Duodenal mucosa (tissue), 2 donors: ENCODE measurements around the gene CRAT.
A peak's percentile ranks its signal among the peaks of the same experiment; 100 is the strongest.

Experiments
- H3K27ac ChIP-seq: one replicate; pipeline ENCODE4 v1.7.0; 2013; ENCODE audit warnings: low read depth, low read length
- H3K27me3 ChIP-seq, 2 donors: one replicate each; pipeline ENCODE4 v1.7.0; 2013; ENCODE audit warnings: low read length in 2 of 2, control low read depth in 1 of 2; ENCODE audit not compliant: insufficient read depth in 2 of 2, control insufficient read depth in 1 of 2
- H3K36me3 ChIP-seq, 2 donors: one replicate each; pipeline ENCODE4 v1.7.0; 2013; ENCODE audit warnings: low read length in 2 of 2, control low read depth in 1 of 2; ENCODE audit not compliant: insufficient read depth in 2 of 2, control insufficient read depth in 1 of 2
- H3K4me1 ChIP-seq, 2 donors: one replicate each; pipeline ENCODE4 v1.7.0; 2013; ENCODE audit warnings: low read length in 2 of 2, control low read depth in 1 of 2; ENCODE audit not compliant: insufficient read depth in 2 of 2, control insufficient read depth in 1 of 2
- H3K4me3 ChIP-seq, 2 donors: one replicate each; pipeline ENCODE4 v1.7.0; 2013; ENCODE audit warnings: low read length in 2 of 2, low read depth in 1 of 2
- H3K9ac ChIP-seq, 2 donors: one replicate each; pipeline ENCODE4 v1.7.0; 2013; ENCODE audit warnings: low read length in 2 of 2, low read depth in 1 of 2
- H3K9me3 ChIP-seq, 2 donors: one replicate each; pipeline ENCODE4 v1.7.0; 2013; ENCODE audit warnings: low read length in 2 of 2, control low read depth in 1 of 2; ENCODE audit not compliant: control insufficient read depth in 1 of 2

Gene CRAT

DNA sequence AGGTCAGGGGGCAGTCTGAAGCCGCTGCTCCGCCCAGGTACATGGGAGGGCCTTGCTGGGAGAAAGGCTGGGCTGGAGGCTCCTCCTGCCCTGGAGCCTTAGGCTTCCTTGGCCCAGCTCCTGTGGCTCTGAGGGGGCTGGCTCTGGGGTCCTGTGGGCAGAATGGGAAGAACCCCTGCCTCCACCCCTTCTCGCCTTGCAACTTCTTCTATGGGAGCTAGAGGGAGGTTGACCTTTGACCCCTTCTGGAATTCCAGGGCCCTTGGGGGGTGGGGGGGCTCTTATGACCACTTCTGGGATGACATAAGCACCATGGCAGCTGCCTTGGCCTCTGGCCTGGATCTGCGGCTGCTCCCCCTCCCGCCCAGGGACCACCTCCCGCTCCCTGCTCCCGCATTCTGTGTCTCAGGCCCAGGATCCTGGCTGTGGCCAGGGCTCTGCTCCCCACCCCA, 35.3 kb upstream of the CRAT start:
- Histone ChIP-seq H3K27me3 (no peaks in the 10 kb centered on the region), H3K9ac (peak overlapping the region in 1 of 2 donors; percentile 45), H3K9me3 (no peaks in the 10 kb centered on the region), H3K4me3 (no peak overlapping the region), H3K27ac (peak overlapping the region; percentile 63), H3K36me3 (peaks cover 15 to 22% of the 10 kb centered on the region in 2 donors), H3K4me1 (peaks cover 32 to 46% of the 10 kb centered on the region in 2 donors)

- peak overlapping the region; percentile 63 for H3K27ac ChIP-seq
- H3K27me3 ChIP-seq, result no peaks in the 10 kb centered on the region
- H3K36me3 ChIP-seq, result peaks cover 15 to 21% of the 10 kb centered on the region in 2 donors
- no peaks in the 10 kb centered on the region for H3K9me3 ChIP-seq
- no peak overlapping the region for H3K4me3 ChIP-seq
- H3K4me1 ChIP-seq, result peaks cover 37 to 50% of the 10 kb centered on the region in 2 donors
- peak overlapping the region in 1 of 2 donors; percentile 37 for H3K9ac ChIP-seq
Measured at GRCh38 chr9:129145316-129145715, 34.7 kb upstream of the CRAT start.

GRCh38 chr9:129143031-129143927, 32.7 kb upstream of the CRAT start:
- no peaks in the 10 kb centered on the region for H3K9me3 ChIP-seq
- H3K36me3 ChIP-seq, result peaks cover 3 to 14% of the 10 kb centered on the region in 2 donors
- H3K4me3 ChIP-seq, result no peak overlapping the region
- peak overlapping the region in 1 of 2 donors; percentile 28 for H3K9ac ChIP-seq
- peaks cover 46 to 67% of the 10 kb centered on the region in 2 donors for H3K4me1 ChIP-seq
- H3K27ac ChIP-seq, result peak overlapping the region; percentile 69
- no peaks in the 10 kb centered on the region for H3K27me3 ChIP-seq

GRCh38 chr9:129142138-129142935, 31.7 kb upstream of the CRAT start:
- Histone ChIP-seq H3K4me3 (no peak overlapping the region), H3K27me3 (no peaks in the 10 kb centered on the region), H3K36me3 (peaks cover 6 to 19% of the 10 kb centered on the region in 2 donors), H3K4me1 (peaks cover 46 to 71% of the 10 kb centered on the region in 2 donors), H3K9ac (peak overlapping the region in 1 of 2 donors; percentile 28), H3K27ac (peak overlapping the region; percentile 48), H3K9me3 (no peaks in the 10 kb centered on the region)

- Histone ChIP-seq H3K4me1 (peaks cover 46 to 67% of the 10 kb centered on the region in 2 donors), H3K9me3 (no peaks in the 10 kb centered on the region), H3K4me3 (peak overlapping the region; percentile 8 to 41), H3K36me3 (peaks cover 15 to 29% of the 10 kb centered on the region in 2 donors), H3K9ac (peak overlapping the region; percentile 64 to 98), H3K27me3 (no peaks in the 10 kb centered on the region), H3K27ac (peak overlapping the region; percentile 100)
Measured at GRCh38 chr9:129141066-129142041, 30.8 kb upstream of the CRAT start.

GRCh38 chr9:129140397-129141065, 29.9 kb upstream of the CRAT start:
- Histone ChIP-seq H3K9me3 (no peaks in the 10 kb centered on the region), H3K27me3 (no peaks in the 10 kb centered on the region), H3K4me3 (peak overlapping the region; percentile 63 to 65), H3K9ac (peak overlapping the region; percentile 91 to 98), H3K27ac (peak overlapping the region; percentile 100), H3K36me3 (peaks cover 16 to 34% of the 10 kb centered on the region in 2 donors), H3K4me1 (peaks cover 40 to 61% of the 10 kb centered on the region in 2 donors)

- Histone ChIP-seq H3K4me3 (peak overlapping the region; percentile 63 to 65), H3K27ac (peak overlapping the region; percentile 100), H3K27me3 (no peaks in the 10 kb centered on the region), H3K9ac (peak overlapping the region; percentile 91 to 98), H3K9me3 (no peaks in the 10 kb centered on the region), H3K36me3 (peaks cover 16 to 38% of the 10 kb centered on the region in 2 donors), H3K4me1 (peaks cover 36 to 56% of the 10 kb centered on the region in 2 donors)
Measured at GRCh38 chr9:129139993-129140396, 29.4 kb upstream of the CRAT start.

DNA sequence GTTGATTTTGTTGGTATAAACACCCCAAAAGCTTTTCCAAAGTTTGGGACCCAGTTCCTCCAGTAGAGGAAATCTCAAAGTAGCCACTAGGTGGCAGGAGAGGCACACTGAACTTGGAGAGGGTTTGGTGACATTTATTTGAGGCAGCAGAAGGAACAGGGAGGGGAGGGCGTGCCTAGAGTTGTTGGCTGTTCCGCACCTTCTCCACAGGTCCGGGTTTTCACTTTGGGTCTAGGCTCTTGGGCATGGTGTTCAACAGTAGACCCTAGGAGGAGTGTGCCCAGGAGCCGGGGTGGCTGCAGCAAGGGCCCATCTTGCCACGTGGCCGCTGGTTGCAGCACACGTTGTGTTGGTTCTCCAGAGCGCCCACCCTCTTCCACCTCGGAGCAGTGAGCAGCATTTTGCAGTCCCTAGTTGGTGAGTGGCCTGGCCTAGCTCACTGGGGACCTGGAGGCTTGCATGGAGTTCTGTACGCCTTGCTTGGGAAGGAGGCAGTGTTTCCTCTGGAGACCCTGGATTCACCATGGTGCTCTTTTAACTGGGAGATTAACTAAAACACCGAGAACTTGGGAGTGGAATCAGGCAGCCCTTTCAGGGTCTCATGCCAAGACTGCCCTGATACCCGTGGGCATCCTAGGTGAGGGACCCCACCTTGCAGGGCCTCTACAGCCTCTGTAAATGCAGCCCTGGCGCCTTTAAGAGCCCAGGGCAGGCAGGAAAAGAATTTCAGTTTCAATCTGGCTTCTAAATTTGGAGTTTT, 28.8 kb upstream of the CRAT start:
- H3K9ac ChIP-seq, result peak overlapping the region; percentile 91 to 98
- peak overlapping the region; percentile 63 to 65 for H3K4me3 ChIP-seq
- H3K4me1 ChIP-seq, result peaks cover 36 to 55% of the 10 kb centered on the region in 2 donors
- peak overlapping the region; percentile 100 for H3K27ac ChIP-seq
- no peaks in the 10 kb centered on the region for H3K9me3 ChIP-seq
- no peaks in the 10 kb centered on the region for H3K27me3 ChIP-seq
- H3K36me3 ChIP-seq, result peaks cover 16 to 43% of the 10 kb centered on the region in 2 donors
